Activated T-cell treated with anti-CD3 and anti-CD28 coated beads, Interleukin-2, amount 50 U/mL, for 24 hours (primary cell): ENCODE measurements around the gene RNU11.
"Not testable (repeated sequence)": the region's sequence is repeated elsewhere in the genome, so short reads cannot be mapped to it uniquely, and the experiment has no call there.

ENCODE experiments used
- DNase-seq: peaks from one replicate; pipeline ENCODE4 v3.0.0-alpha.2; 2020
- H3K27ac Mint-ChIP-seq: 2 replicates; pipeline ENCODE4 v1.8.0; 2020; ENCODE audit warnings: mild to moderate bottlenecking, mixed read lengths
- H3K27me3 Mint-ChIP-seq: 2 replicates; pipeline ENCODE4 v1.8.0; 2020; ENCODE audit warnings: mixed read lengths
- H3K36me3 Mint-ChIP-seq: 2 replicates; pipeline ENCODE4 v1.8.0; 2020; ENCODE audit warnings: low read depth, mixed read lengths
- H3K4me1 Mint-ChIP-seq: 2 replicates; pipeline ENCODE4 v1.8.0; 2020; ENCODE audit warnings: low read depth, mixed read lengths
- H3K4me3 Mint-ChIP-seq: 2 replicates; pipeline ENCODE4 v1.8.0; 2020; ENCODE audit warnings: mild to moderate bottlenecking, moderate library complexity, mixed read lengths
- H3K9me3 Mint-ChIP-seq: 2 replicates; pipeline ENCODE4 v1.8.0; 2020; ENCODE audit warnings: mixed read lengths

The RNU11 gene

GRCh38 chr1:28648474-28649198, at the start of gene RNU11:
Gene RNU11, plus strand, starts transcription at chr1:28648600.
- Mint-ChIP-seq H3K36me3 (peaks cover 7% of the 10 kb centered on the region), H3K4me3 (peak within 1 kb of the TSS; percentile 83), H3K9me3 (no peaks in the 10 kb centered on the region), H3K27ac (peak within 1 kb of the TSS; percentile 100), H3K27me3 (no peaks in the 10 kb centered on the region), H3K4me1 (peaks cover 30% of the 10 kb centered on the region)
- peak; percentile 86 for DNase-seq

DNA sequence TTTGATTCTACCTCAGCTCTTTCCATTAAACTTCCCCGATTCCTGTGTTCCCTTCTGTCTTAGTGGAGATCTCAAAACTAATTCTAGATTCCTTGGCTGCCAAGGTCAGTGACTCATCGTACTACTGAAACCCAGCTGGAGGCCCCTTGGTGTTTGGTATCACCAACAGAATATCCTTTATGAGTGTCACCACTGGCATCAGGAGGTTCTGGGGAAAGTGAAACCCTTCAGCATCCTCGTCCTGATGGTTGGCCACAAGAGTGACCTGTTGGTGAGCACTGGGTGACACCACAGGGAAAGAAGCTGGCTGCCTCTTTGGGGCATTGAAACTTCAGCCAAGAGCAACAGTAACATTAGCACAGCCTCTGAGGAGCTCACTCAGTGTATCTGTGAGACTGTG, 46.7 kb upstream of the RNU11 start:
- no peaks in the 10 kb centered on the region for H3K27me3 Mint-ChIP-seq
- peaks cover 13% of the 10 kb centered on the region for H3K4me1 Mint-ChIP-seq
- H3K27ac Mint-ChIP-seq, result peak overlapping the region; percentile 81
- no peak for DNase-seq
- no peak overlapping the region for H3K4me3 Mint-ChIP-seq
- H3K9me3 Mint-ChIP-seq, result no peaks in the 10 kb centered on the region
- H3K36me3 Mint-ChIP-seq, result peaks cover 62% of the 10 kb centered on the region

GRCh38 chr1:28602536-28603439, 45.6 kb upstream of the RNU11 start:
- H3K36me3 Mint-ChIP-seq, result peaks cover 72% of the 10 kb centered on the region
- no peak overlapping the region for H3K27ac Mint-ChIP-seq
- no peaks in the 10 kb centered on the region for H3K9me3 Mint-ChIP-seq
- H3K27me3 Mint-ChIP-seq, result no peaks in the 10 kb centered on the region
- H3K4me3 Mint-ChIP-seq, result no peak overlapping the region
- peak; percentile 32 for DNase-seq
- peaks cover 13% of the 10 kb centered on the region for H3K4me1 Mint-ChIP-seq

- Mint-ChIP-seq H3K4me3 (no peak overlapping the region), H3K36me3 (peaks cover 77% of the 10 kb centered on the region), H3K27ac (no peak overlapping the region), H3K9me3 (no peaks in the 10 kb centered on the region), H3K4me1 (peaks cover 11% of the 10 kb centered on the region), H3K27me3 (no peaks in the 10 kb centered on the region)
- no peak for DNase-seq
Measured at GRCh38 chr1:28604411-28604810, 44.0 kb upstream of the RNU11 start.

GRCh38 chr1:28604962-28605361, 43.4 kb upstream of the RNU11 start:
- H3K4me3 Mint-ChIP-seq, result no peak overlapping the region
- H3K4me1 Mint-ChIP-seq, result peaks cover 11% of the 10 kb centered on the region
- H3K27ac Mint-ChIP-seq, result no peak overlapping the region
- DNase-seq, result no peak
- H3K27me3 Mint-ChIP-seq, result no peaks in the 10 kb centered on the region
- H3K36me3 Mint-ChIP-seq, result peaks cover 79% of the 10 kb centered on the region
- H3K9me3 Mint-ChIP-seq, result no peaks in the 10 kb centered on the region

GRCh38 chr1:28606771-28607170, 41.6 kb upstream of the RNU11 start:
- H3K4me1 Mint-ChIP-seq, result peaks cover 7% of the 10 kb centered on the region
- no peaks in the 10 kb centered on the region for H3K9me3 Mint-ChIP-seq
- H3K27me3 Mint-ChIP-seq, result no peaks in the 10 kb centered on the region
- H3K4me3 Mint-ChIP-seq, result no peak overlapping the region
- H3K27ac Mint-ChIP-seq, result no peak overlapping the region
- DNase-seq, result no peak
- peaks cover 77% of the 10 kb centered on the region for H3K36me3 Mint-ChIP-seq

- no peaks in the 10 kb centered on the region for H3K27me3 Mint-ChIP-seq
- no peaks in the 10 kb centered on the region for H3K9me3 Mint-ChIP-seq
- no peak overlapping the region for H3K27ac Mint-ChIP-seq
- no peak for DNase-seq
- peaks cover 60% of the 10 kb centered on the region for H3K36me3 Mint-ChIP-seq
- no peaks in the 10 kb centered on the region for H3K4me1 Mint-ChIP-seq
- no peak overlapping the region for H3K4me3 Mint-ChIP-seq
Measured at GRCh38 chr1:28613175-28613574, 35.2 kb upstream of the RNU11 start.

- Mint-ChIP-seq H3K4me1 (peaks cover 16% of the 10 kb centered on the region), H3K27ac (peak overlapping the region; percentile 48), H3K4me3 (no peak overlapping the region), H3K36me3 (peaks cover 22% of the 10 kb centered on the region), H3K27me3 (no peaks in the 10 kb centered on the region), H3K9me3 (no peaks in the 10 kb centered on the region)
- no peak for DNase-seq
Measured at GRCh38 chr1:28631713-28632112, 16.7 kb upstream of the RNU11 start.

DNA sequence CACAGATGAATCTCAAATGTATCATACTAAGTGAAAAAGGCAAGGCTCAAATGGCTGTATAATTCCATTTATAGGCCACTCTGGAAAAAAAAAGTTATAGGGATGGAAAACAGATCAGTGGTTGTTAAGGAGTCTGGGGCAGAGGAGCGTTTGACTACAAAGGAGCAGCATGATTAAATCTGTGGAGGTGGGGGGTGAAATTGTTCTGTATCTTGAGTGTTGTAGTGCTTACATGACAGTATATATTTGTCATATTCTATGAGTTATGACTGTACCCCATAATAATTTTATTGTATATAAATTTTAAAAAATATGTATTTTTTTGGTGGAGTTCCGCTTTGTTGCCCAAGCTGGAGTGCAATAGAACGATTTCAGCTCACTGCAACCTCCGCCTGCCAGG, 15.8 kb upstream of the RNU11 start:
- Mint-ChIP-seq H3K9me3 (no peaks in the 10 kb centered on the region), H3K4me3 (no peak overlapping the region), H3K27me3 (no peaks in the 10 kb centered on the region), H3K36me3 (peaks cover 25% of the 10 kb centered on the region), H3K4me1 (peaks cover 22% of the 10 kb centered on the region), H3K27ac (peak overlapping the region; percentile 48)
- no peak for DNase-seq

- H3K27me3 Mint-ChIP-seq, result no peaks in the 10 kb centered on the region
- H3K9me3 Mint-ChIP-seq, result no peaks in the 10 kb centered on the region
- H3K36me3 Mint-ChIP-seq, result peaks cover 47% of the 10 kb centered on the region
- no peak for DNase-seq
- peak overlapping the region; percentile 50 for H3K27ac Mint-ChIP-seq
- peaks cover 45% of the 10 kb centered on the region for H3K4me1 Mint-ChIP-seq
- peak overlapping the region; percentile 98 for H3K4me3 Mint-ChIP-seq
Measured at GRCh38 chr1:28640766-28641165, 7.6 kb upstream of the RNU11 start.

DNA sequence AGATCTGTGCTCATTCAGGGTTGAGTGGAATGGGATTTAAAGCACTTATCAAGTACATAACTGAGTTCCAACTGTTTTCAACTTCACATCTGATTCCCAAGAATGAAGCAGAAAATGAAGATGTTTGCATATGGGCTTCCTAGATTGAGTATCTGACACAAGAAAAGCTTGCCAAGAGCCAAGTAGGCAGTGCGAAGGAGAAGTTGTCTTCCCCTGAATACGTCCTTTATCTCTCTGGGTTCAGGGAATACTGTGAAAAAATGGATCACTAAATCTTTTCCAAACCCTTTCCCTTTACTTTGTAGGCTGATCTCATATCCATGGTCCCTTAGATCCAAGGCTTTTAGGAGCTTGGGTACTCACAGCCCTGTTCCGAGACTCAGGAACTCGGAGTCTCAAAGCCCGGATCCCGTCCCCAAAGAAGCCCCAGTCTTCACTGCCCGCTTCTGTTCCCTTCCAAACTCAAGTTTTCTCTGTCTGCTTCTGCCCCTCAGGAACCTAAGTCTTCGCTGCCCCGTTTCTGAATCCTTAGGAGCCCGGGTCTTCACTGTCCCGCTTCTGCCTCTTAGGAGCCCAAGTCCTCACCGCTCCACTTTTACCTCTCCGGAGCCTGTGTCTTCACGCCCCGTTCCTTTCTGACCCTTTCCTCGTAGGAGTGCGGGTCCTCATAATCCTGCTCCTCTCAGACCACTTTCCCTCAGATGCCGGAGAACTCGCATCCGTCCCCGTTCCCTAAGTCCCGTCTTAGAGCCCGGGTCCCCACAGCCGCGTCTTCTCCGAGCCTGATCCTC, 6.1 kb upstream of the RNU11 start:
- Mint-ChIP-seq H3K4me3 (peak overlapping the region; percentile 98), H3K27me3 (no peaks in the 10 kb centered on the region), H3K36me3 (peaks cover 41% of the 10 kb centered on the region), H3K9me3 (no peaks in the 10 kb centered on the region), H3K27ac (peak overlapping the region; percentile 97), H3K4me1 (peaks cover 42% of the 10 kb centered on the region)
- no peak for DNase-seq

GRCh38 chr1:28642847-28643635, 5.4 kb upstream of the RNU11 start, which contains the start of gene TAF12:
Gene TAF12, minus strand, starts transcription at chr1:28643067. Its CDS starts 20,986 bp downstream, at chr1:28622081.
- H3K4me3 Mint-ChIP-seq, result peak within 1 kb of the TSS; percentile 98
- peaks cover 41% of the 10 kb centered on the region for H3K36me3 Mint-ChIP-seq
- H3K27me3 Mint-ChIP-seq, result no peaks in the 10 kb centered on the region
- H3K4me1 Mint-ChIP-seq, result peaks cover 48% of the 10 kb centered on the region
- peak; percentile 94 for DNase-seq
- H3K9me3 Mint-ChIP-seq, result no peaks in the 10 kb centered on the region
- peak within 1 kb of the TSS; percentile 97 for H3K27ac Mint-ChIP-seq

DNA sequence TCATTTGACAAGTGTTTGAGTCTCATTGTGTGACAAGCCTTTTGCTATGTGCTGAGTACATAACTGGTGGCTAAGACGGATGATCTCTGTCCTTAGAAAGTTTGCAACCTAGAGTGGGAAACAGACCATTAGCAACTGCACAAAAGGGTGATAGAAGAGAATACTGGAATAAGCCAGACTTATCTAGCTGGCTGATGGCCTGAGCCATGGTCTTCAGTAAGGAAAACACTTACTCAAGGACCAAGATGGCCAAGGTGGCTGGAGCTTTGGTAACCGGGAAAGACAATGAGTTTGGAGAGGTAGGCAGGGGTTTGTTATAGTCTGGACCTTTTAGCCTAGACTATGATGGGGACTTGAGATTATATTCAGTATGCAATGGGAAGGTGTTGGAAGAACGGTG, 3.9 kb upstream of the RNU11 start:
- peak overlapping the region; percentile 97 for H3K27ac Mint-ChIP-seq
- H3K4me1 Mint-ChIP-seq, result peaks cover 52% of the 10 kb centered on the region
- peak overlapping the region; percentile 98 for H3K4me3 Mint-ChIP-seq
- DNase-seq, result no peak
- peaks cover 41% of the 10 kb centered on the region for H3K36me3 Mint-ChIP-seq
- H3K27me3 Mint-ChIP-seq, result no peaks in the 10 kb centered on the region
- H3K9me3 Mint-ChIP-seq, result no peaks in the 10 kb centered on the region

DNA sequence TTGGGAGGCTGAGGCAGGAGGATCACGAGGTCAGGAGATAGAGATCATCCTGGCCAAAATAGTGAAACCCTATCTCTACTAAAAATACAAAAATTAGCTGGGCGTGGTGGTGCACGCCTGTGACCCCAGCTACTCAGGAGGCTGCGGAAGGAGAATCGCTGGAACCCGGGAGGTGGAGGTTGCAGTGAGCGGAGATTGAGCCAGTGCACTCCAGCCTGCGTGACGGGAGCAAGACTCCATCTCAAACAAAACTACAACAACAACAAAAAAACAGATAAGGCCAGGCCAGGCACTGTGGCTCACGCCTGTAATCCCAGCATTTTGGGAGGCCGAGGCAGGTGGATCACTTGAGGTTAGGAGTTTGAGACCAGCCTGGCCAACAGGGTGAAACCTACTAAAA, 3.0 kb upstream of the RNU11 start:
- not testable (repeated sequence) for H3K27me3 Mint-ChIP-seq, H3K27ac Mint-ChIP-seq, DNase-seq, H3K4me3 Mint-ChIP-seq, H3K9me3 Mint-ChIP-seq
- Mint-ChIP-seq H3K36me3 (peaks cover 33% of the 10 kb centered on the region), H3K4me1 (peaks cover 46% of the 10 kb centered on the region)
